ENCODE data around the gene NFATC4. TPM values are rescaled to one million over a fixed set of nuclear protein-coding genes. Genes with fewer than 3 reads are reported as not detected.

Gene NFATC4
- total RNA-seq, 6 donors from 2014 or later: 8.5 to 98.5 (median 42.1) TPM

DNA sequence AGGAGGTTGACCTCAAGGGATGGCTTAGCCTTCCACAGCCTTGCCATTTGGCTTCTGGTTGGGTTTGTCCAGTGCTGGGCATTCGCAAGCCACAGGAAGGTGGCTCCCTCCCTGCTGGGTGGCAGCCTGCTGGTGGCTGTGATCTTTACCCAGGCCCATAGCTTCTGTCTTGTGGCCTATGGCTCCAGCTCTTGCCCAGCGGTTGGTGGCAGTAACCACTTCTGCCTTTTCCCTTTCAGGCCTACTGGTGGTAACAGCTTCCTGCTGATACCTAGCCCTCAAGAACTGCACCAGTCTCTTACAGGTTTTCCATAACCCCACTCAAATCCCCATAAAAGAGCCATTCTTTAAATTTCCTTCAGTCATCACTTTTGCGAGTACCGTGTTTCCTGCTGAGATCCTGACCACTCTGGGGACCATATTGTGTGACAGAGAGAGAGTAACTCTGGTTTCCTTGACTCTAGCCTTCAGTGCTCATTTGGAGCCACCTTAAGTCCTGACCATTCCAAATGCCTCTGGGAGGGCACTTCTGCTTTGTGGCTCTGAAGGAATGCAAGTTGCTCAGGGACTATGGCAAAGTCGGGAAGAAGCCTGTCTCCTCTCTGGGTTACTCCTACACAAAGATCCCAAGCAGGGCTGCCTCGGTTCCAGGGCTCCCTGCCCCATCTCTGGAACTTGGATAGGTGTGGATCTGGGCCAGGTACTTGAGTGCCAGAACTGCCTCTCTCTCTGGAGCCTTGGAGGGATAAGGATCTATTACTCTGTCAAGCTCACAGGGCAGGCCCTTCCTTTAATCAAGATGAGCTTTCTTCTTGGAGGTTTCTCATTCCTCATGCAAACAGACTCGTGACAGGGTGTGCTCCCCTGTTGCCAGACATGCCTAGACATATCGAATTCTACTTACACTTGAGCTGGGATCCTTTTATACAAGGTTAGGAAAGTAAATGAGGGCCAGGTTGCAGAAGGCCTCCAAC, 27.9 kb downstream of the NFATC4 start:
- no peaks in the 10 kb centered on the region for H3K9me3 ChIP-seq
- H3K4me1 ChIP-seq: peaks cover 17 to 50% (median 32%) of the 10 kb centered on the region in 4 donors
- no peak for ATAC-seq (ENCODE audit: low FRiP score in 2 of 2)
- H3K27me3 ChIP-seq: no peaks in the 10 kb centered on the region
- TF ChIP-seq POLR2A (IDR thresholded peaks at IDR 0.05) (no peak), EP300 (IDR thresholded peaks at IDR 0.05) (no peak), POLR2AphosphoS5 (IDR thresholded peaks at IDR 0.05) (no peak)
- TF ChIP-seq, protein P1, sequence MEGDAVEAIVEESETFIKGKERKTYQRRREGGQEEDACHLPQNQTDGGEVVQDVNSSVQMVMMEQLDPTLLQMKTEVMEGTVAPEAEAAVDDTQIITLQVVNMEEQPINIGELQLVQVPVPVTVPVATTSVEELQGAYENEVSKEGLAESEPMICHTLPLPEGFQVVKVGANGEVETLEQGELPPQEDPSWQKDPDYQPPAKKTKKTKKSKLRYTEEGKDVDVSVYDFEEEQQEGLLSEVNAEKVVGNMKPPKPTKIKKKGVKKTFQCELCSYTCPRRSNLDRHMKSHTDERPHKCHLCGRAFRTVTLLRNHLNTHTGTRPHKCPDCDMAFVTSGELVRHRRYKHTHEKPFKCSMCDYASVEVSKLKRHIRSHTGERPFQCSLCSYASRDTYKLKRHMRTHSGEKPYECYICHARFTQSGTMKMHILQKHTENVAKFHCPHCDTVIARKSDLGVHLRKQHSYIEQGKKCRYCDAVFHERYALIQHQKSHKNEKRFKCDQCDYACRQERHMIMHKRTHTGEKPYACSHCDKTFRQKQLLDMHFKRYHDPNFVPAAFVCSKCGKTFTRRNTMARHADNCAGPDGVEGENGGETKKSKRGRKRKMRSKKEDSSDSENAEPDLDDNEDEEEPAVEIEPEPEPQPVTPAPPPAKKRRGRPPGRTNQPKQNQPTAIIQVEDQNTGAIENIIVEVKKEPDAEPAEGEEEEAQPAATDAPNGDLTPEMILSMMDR (IDR thresholded peaks at IDR 0.05): no peak
- H3K4me3 ChIP-seq: no peak overlapping the region
- H3K36me3 ChIP-seq: no peaks in the 10 kb centered on the region
- DNase-seq: no peak
- 51 to 59% methylated on average over 8 of the region's 8 CpGs for WGBS, 2 donors
- H3K27ac ChIP-seq: no peak overlapping the region

DNA sequence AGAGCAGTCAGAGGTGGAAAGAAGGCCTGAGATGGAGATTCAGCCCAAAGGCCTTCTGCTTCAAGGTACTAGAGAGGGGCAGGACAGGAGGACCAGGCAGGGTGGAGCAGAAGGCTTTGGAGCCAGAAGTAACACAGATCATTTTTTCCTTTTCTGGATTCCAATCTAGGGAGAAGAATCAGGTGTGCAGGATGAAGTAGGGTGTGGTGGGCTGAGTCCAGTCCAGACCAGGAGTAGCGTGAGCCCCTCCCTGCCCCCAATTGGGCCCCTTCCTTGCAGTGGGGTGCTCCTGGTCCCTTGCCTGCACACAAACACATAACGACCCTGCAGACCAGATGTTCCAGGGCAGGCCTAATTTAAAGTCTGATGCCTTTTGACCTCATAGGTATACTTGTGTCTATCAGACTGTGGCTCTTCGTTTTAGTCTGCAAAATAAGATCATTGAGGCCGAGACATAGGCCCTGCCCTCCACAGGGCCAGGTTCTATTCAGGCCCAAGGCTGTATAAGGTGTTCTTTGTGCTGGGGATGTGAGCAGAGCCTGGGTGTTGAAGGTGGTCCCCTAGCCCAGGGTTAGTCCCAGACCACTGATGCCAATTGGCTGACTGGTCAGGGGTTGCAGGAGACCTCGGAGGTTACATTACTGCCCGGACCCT, 29.8 kb downstream of the NFATC4 start:
- 33 to 63% methylated on average over 4 to 6 of the region's 6 CpGs for WGBS, 2 donors
- Histone ChIP-seq H3K27me3 (no peaks in the 10 kb centered on the region), H3K9me3 (no peaks in the 10 kb centered on the region), H3K27ac (peak overlapping the region; percentile 60 to 88 (median 85)), H3K4me1 (peaks cover 29 to 47% (median 40%) of the 10 kb centered on the region in 4 donors), H3K36me3 (no peaks in the 10 kb centered on the region), H3K4me3 (peak overlapping the region in 1 of 4 donors; percentile 80)
- no peak for DNase-seq
- TF ChIP-seq POLR2AphosphoS5 (IDR thresholded peaks at IDR 0.05) (no peak), POLR2A (IDR thresholded peaks at IDR 0.05) (no peak), EP300 (IDR thresholded peaks at IDR 0.05) (no peak)
- TF ChIP-seq, protein P1 (IDR thresholded peaks at IDR 0.05): no peak
- no peak for ATAC-seq (ENCODE audit: low FRiP score in 2 of 2)

DNA sequence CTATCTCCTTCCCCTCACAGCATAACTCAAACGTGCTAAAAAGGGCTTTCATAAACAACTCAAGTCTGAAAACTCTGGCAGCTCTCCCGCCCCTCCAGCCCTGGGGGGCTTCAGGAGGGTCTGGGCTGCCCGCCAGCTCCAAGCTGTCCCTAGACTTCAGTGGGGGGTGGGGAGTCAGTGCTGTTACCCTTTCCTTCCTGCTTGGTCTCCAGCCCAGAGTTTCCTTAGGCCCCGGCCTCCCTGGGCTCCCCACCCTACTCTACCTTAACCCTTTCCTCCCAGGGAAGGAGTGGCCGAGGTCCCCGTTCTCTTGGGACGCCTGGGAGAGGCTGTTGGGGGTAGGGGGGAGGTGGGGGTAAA, 30.3 kb downstream of the NFATC4 start:
- H3K27ac ChIP-seq: peak overlapping the region; percentile 60 to 88 (median 85)
- H3K4me1 ChIP-seq: peaks cover 29 to 52% (median 43%) of the 10 kb centered on the region in 4 donors
- DNase-seq: no peak

DNA sequence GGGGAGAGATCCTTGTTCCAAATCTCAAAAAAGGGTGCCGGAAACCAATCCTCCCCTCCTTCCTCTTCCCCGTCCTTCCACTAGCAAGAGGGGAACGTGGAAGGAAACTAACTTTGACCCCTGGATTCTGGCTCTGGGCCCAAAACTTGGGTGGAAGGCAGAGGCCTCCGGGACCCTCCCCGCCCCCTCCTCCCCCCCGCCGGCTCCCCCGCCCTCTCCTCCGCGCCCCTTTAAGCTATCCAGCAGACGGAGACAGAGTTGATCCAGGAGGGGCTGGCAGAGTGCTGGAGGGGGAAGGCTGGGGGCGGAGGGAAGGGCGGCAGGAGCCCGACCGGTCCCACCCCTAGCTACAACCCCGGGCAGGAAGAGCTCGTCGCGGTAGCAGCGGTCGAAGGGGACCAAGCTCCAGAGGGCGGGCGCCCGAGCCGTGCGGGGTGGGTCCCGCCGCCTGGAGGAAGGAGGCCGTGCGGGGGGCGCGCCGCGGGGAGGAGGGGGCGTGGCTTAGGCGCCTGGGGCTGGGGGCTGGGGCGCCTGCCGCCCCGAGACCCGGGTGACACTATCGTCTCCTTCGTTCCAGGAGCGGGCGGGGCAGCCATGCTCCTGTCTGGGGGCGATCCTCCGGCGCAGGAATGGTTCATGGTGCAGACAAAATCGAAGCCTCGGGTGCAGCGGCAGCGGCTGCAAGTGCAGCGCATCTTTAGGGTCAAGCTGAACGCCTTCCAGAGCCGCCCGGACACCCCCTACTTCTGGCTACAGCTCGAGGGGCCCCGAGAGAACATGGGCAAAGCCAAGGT, 30.9 kb downstream of the NFATC4 start, which contains the start of gene NYNRIN:
NYNRIN (plus strand) TSS at position 351 of the 794 bp plus-strand sequence; CDS start at position 595, 244 bp downstream.
- TF ChIP-seq EP300 (IDR thresholded peaks at IDR 0.05): no peak
- TF ChIP-seq POLR2AphosphoS5 (IDR thresholded peaks at IDR 0.05): peak in 1 of 2 donors; percentile 37
- TF ChIP-seq, protein P1 (IDR thresholded peaks at IDR 0.05): no peak
- Histone ChIP-seq H3K4me3 (peak within 1 kb of the TSS; percentile 48 to 80 (median 64)), H3K36me3 (no peaks in the 10 kb centered on the region), H3K27me3 (no peaks in the 10 kb centered on the region), H3K27ac (peak within 1 kb of the TSS; percentile 60 to 88 (median 85)), H3K4me1 (peaks cover 32 to 56% (median 44%) of the 10 kb centered on the region in 4 donors), H3K9me3 (no peaks in the 10 kb centered on the region)
- WGBS, 2 donors: 2 to 4% methylated on average over 6 to 35 of the region's 57 CpGs
- DNase-seq (peak; percentile 35 to 91), ATAC-seq (ENCODE audit: low FRiP score in 2 of 2) (peak; percentile 74 to 90)

More for the DNA sequence above, 30.3 kb downstream of the NFATC4 start:
- no peaks in the 10 kb centered on the region for H3K36me3 ChIP-seq
- no peaks in the 10 kb centered on the region for H3K27me3 ChIP-seq
- peak overlapping the region; percentile 48 to 80 (median 64) for H3K4me3 ChIP-seq
- TF ChIP-seq POLR2A (IDR thresholded peaks at IDR 0.05) (no peak), POLR2AphosphoS5 (IDR thresholded peaks at IDR 0.05) (no peak), EP300 (IDR thresholded peaks at IDR 0.05) (no peak)
- TF ChIP-seq, protein P1 (IDR thresholded peaks at IDR 0.05): no peak
- WGBS, 2 donors: 13 to 16% methylated on average over 5 to 7 of the region's 7 CpGs
- ATAC-seq (ENCODE audit: low FRiP score in 2 of 2): peak; percentile 9 to 34
- H3K9me3 ChIP-seq: no peaks in the 10 kb centered on the region

Measured in upper lobe of left lung (tissue), 6 donors.